ENCODE measurements around the gene PROM2.

PROM2 gene

GRCh38 chr2:95274291-95275150, at the start of gene PROM2:
Gene PROM2, plus strand, starts transcription at chr2:95274449. Its CDS starts 137 bp downstream, at chr2:95274586.
- H3K27ac ChIP-seq, result no peak within 1 kb of the TSS
- TF ChIP-seq CTCF (IDR thresholded peaks at IDR 0.05), result no peak
- no peaks in the 10 kb centered on the region for H3K36me3 ChIP-seq
- no peaks in the 10 kb centered on the region for H3K27me3 ChIP-seq
- H3K4me1 ChIP-seq (ENCODE audit: control insufficient read depth in 1 of 2, insufficient read depth in 1 of 2, low read depth in 1 of 2, low read length in 1 of 2), result no peaks in the 10 kb centered on the region
- no peak within 1 kb of the TSS for H3K4me3 ChIP-seq (ENCODE audit: low read depth in 1 of 2, low read length in 1 of 2)
- no peaks in the 10 kb centered on the region for H3K9me3 ChIP-seq

GRCh38 chr2:95225658-95226057, 48.6 kb upstream of the PROM2 start:
- Histone ChIP-seq H3K4me1 (ENCODE audit: control insufficient read depth in 1 of 2, insufficient read depth in 1 of 2, low read depth in 1 of 2, low read length in 1 of 2) (no peaks in the 10 kb centered on the region), H3K27me3 (peaks cover 5% of the 10 kb centered on the region), H3K4me3 (ENCODE audit: low read depth in 1 of 2, low read length in 1 of 2) (no peak overlapping the region), H3K36me3 (no peaks in the 10 kb centered on the region), H3K9me3 (no peaks in the 10 kb centered on the region), H3K27ac (no peak overlapping the region)
- TF ChIP-seq CTCF (IDR thresholded peaks at IDR 0.05), result no peak

- H3K4me3 ChIP-seq (ENCODE audit: low read depth in 1 of 2, low read length in 1 of 2), result no peak overlapping the region
Measured at GRCh38 chr2:95231723-95232122, 42.5 kb upstream of the PROM2 start.

GRCh38 chr2:95232232-95232631, 42.0 kb upstream of the PROM2 start:
- Histone ChIP-seq H3K36me3 (no peaks in the 10 kb centered on the region), H3K27ac (no peak overlapping the region), H3K27me3 (peaks cover 5% of the 10 kb centered on the region), H3K4me1 (ENCODE audit: control insufficient read depth in 1 of 2, insufficient read depth in 1 of 2, low read depth in 1 of 2, low read length in 1 of 2) (no peaks in the 10 kb centered on the region), H3K4me3 (ENCODE audit: low read depth in 1 of 2, low read length in 1 of 2) (no peak overlapping the region), H3K9me3 (no peaks in the 10 kb centered on the region)
- no peak for TF ChIP-seq CTCF (IDR thresholded peaks at IDR 0.05)

More at GRCh38 chr2:95231723-95232122, 42.5 kb upstream of the PROM2 start:
- Histone ChIP-seq H3K36me3 (no peaks in the 10 kb centered on the region), H3K4me1 (ENCODE audit: control insufficient read depth in 1 of 2, insufficient read depth in 1 of 2, low read depth in 1 of 2, low read length in 1 of 2) (no peaks in the 10 kb centered on the region), H3K27me3 (peaks cover 5% of the 10 kb centered on the region), H3K9me3 (no peaks in the 10 kb centered on the region), H3K27ac (no peak overlapping the region)
- TF ChIP-seq CTCF (IDR thresholded peaks at IDR 0.05), result no peak

GRCh38 chr2:95234286-95234785, 39.9 kb upstream of the PROM2 start:
- Histone ChIP-seq H3K4me3 (ENCODE audit: low read depth in 1 of 2, low read length in 1 of 2) (no peak overlapping the region), H3K9me3 (no peaks in the 10 kb centered on the region), H3K36me3 (no peaks in the 10 kb centered on the region), H3K27me3 (peaks cover 4% of the 10 kb centered on the region), H3K4me1 (ENCODE audit: control insufficient read depth in 1 of 2, insufficient read depth in 1 of 2, low read depth in 1 of 2, low read length in 1 of 2) (no peaks in the 10 kb centered on the region), H3K27ac (no peak overlapping the region)
- no peak for TF ChIP-seq CTCF (IDR thresholded peaks at IDR 0.05)
